ENCODE measurements around the gene ADH1B.

Gene ADH1B

GRCh38 chr4:99281261-99281660, 39.9 kb downstream of the ADH1B start:
- H3K4me3 ChIP-seq (ENCODE audit: low read depth, low read length) = no peak overlapping the region
- no peak for TF ChIP-seq CTCF (IDR thresholded peaks at IDR 0.05; ENCODE audit: low read depth, low read length, missing control alignments)
- DNase-seq (ENCODE audit: low read depth) = no peak

- H3K4me3 ChIP-seq (ENCODE audit: low read depth, low read length) = no peak overlapping the region
- no peak for TF ChIP-seq CTCF (IDR thresholded peaks at IDR 0.05; ENCODE audit: low read depth, low read length, missing control alignments)
- DNase-seq (ENCODE audit: low read depth) = no peak
Observed at GRCh38 chr4:99276417-99276816, 44.8 kb downstream of the ADH1B start.

GRCh38 chr4:99275885-99276284, 45.3 kb downstream of the ADH1B start:
- no peak for DNase-seq (ENCODE audit: low read depth)
- TF ChIP-seq CTCF (IDR thresholded peaks at IDR 0.05; ENCODE audit: low read depth, low read length, missing control alignments) = no peak
- no peak overlapping the region for H3K4me3 ChIP-seq (ENCODE audit: low read depth, low read length)

GRCh38 chr4:99275050-99275449, 46.2 kb downstream of the ADH1B start:
- DNase-seq (ENCODE audit: low read depth) = no peak
- H3K4me3 ChIP-seq (ENCODE audit: low read depth, low read length) = no peak overlapping the region
- no peak for TF ChIP-seq CTCF (IDR thresholded peaks at IDR 0.05; ENCODE audit: low read depth, low read length, missing control alignments)

GRCh38 chr4:99273704-99274103, 47.5 kb downstream of the ADH1B start:
- DNase-seq (ENCODE audit: low read depth) = no peak
- no peak for TF ChIP-seq CTCF (IDR thresholded peaks at IDR 0.05; ENCODE audit: low read depth, low read length, missing control alignments)
- no peak overlapping the region for H3K4me3 ChIP-seq (ENCODE audit: low read depth, low read length)

- no peak for TF ChIP-seq CTCF (IDR thresholded peaks at IDR 0.05; ENCODE audit: low read depth, low read length, missing control alignments)
- no peak for DNase-seq (ENCODE audit: low read depth)
- H3K4me3 ChIP-seq (ENCODE audit: low read depth, low read length) = no peak overlapping the region
Observed at GRCh38 chr4:99264927-99265326, 56.3 kb downstream of the ADH1B start.

Measured in GM12864 (cell line).